ENCODE data around the gene NAB1. TPM values are rescaled to one million over a fixed set of nuclear protein-coding genes. Genes with fewer than 3 reads are reported as not detected.

NAB1 gene
- total RNA-seq (ENCODE audit: unreplicated experiment): 12.2 TPM
- long read RNA-seq: 0 reads

DNA sequence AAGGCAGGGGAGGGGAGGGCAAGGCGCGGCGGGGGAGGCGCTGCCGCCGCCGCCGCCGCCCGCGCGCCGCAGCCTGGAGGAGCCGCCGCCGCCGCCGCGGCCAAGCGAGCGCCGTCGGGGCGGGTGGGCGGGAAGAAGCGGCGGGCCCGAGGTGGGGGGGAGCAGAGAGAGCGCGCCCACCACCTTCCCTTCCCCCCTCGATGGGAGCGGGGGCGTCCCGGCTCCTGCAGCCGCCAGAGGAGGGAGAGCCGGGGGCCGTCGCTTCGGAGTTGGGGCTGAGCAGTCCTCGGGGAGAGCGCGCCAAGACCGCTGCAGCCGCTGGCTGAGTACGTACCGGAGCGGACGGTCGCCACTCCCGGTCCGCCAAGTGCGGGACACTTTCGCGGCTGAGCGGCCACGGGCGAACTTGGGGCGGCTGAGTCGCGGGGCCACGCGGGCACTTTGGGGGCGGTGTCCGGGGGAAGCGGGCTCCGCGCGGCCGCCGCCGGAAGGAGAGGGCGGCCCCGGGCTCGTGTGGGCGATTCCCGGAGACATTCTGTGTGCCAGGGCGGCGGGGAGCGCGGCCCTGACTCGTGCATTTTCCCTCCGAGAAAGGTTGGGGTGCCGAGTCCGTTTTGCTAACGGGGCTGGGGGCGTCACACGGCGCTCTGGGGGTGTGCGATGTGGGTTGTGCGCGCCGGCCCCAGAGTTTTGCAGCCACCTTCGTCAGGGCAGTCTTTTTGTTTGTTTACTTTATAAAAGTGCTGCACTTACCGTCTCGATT is at the start of gene NAB1:
TSS of gene NAB1 (plus strand) at position 49 of the 763 bp plus-strand sequence. CDS start 10,094 bp downstream, outside the sequence.
- TF ChIP-seq, protein P1, sequence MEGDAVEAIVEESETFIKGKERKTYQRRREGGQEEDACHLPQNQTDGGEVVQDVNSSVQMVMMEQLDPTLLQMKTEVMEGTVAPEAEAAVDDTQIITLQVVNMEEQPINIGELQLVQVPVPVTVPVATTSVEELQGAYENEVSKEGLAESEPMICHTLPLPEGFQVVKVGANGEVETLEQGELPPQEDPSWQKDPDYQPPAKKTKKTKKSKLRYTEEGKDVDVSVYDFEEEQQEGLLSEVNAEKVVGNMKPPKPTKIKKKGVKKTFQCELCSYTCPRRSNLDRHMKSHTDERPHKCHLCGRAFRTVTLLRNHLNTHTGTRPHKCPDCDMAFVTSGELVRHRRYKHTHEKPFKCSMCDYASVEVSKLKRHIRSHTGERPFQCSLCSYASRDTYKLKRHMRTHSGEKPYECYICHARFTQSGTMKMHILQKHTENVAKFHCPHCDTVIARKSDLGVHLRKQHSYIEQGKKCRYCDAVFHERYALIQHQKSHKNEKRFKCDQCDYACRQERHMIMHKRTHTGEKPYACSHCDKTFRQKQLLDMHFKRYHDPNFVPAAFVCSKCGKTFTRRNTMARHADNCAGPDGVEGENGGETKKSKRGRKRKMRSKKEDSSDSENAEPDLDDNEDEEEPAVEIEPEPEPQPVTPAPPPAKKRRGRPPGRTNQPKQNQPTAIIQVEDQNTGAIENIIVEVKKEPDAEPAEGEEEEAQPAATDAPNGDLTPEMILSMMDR (IDR thresholded peaks at IDR 0.05; ENCODE audit: partially characterized antibody, unreplicated experiment): no peak
- Mint-ChIP-seq H3K27ac (ENCODE audit: unreplicated experiment) (no peak within 1 kb of the TSS), H3K27me3 (ENCODE audit: unreplicated experiment) (peaks cover 9% of the 10 kb centered on the region), H3K4me3 (ENCODE audit: unreplicated experiment) (peak within 1 kb of the TSS; percentile 93), H3K9me3 (ENCODE audit: unreplicated experiment) (peaks cover 6% of the 10 kb centered on the region), H3K36me3 (ENCODE audit: unreplicated experiment) (no peaks in the 10 kb centered on the region), H3K4me1 (ENCODE audit: low read depth, unreplicated experiment) (peaks cover 4% of the 10 kb centered on the region)
- DNase-seq: peak; percentile 65

- no peaks in the 10 kb centered on the region for H3K36me3 Mint-ChIP-seq (ENCODE audit: unreplicated experiment)
Measured at GRCh38 chr2:190599546-190600220, 49.2 kb upstream of the NAB1 start.

DNA sequence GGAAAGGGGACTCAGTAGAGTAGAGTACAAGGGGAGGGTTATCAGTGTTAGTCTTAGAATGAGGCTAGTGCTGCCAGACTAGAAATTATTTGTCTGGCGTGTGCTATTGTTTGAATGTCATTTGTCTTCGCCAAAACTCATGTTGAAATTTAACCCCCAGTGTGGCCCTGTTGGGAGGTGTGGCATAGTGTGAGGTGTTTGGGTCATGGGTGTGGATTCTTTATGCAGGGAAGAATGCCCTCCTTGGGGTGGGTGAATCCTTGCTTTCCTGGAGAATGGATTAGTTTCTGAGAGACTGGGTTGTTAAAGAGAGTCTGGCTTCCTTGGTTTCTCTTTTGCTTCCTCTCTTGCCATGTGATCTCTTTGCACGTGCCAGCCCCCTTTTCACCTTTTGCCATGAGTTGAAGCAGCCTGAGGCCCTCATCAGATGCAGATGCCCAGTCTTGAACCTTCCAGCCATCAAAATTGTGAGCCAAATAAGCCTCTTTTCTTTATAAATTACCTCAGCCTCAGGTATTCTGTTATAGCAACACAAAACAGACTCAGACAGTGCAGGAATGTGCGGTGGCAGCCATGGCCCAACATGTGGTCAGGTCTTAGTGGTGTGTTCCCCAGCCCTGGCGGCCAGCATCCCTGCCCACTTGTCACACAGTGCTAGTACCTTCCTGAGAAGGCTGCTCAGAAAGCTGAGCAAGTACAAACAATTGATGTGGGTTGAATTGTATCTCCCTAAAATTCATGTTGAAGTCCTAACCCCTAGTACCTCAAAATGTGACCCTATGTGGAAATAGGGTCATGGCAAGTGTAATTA is 48.4 kb upstream of the NAB1 start:
- Mint-ChIP-seq H3K4me1 (ENCODE audit: low read depth, unreplicated experiment) (no peaks in the 10 kb centered on the region), H3K36me3 (ENCODE audit: unreplicated experiment) (no peaks in the 10 kb centered on the region), H3K4me3 (ENCODE audit: unreplicated experiment) (no peak overlapping the region), H3K27ac (ENCODE audit: unreplicated experiment) (no peak overlapping the region), H3K9me3 (ENCODE audit: unreplicated experiment) (peaks cover 3% of the 10 kb centered on the region), H3K27me3 (ENCODE audit: unreplicated experiment) (no peaks in the 10 kb centered on the region)
- TF ChIP-seq, protein P1 (IDR thresholded peaks at IDR 0.05; ENCODE audit: partially characterized antibody, unreplicated experiment): no peak
- DNase-seq: no peak

More at GRCh38 chr2:190599546-190600220, 49.2 kb upstream of the NAB1 start:
- Mint-ChIP-seq H3K4me3 (ENCODE audit: unreplicated experiment) (no peak overlapping the region), H3K9me3 (ENCODE audit: unreplicated experiment) (peaks cover 3% of the 10 kb centered on the region), H3K4me1 (ENCODE audit: low read depth, unreplicated experiment) (no peaks in the 10 kb centered on the region), H3K27me3 (ENCODE audit: unreplicated experiment) (no peaks in the 10 kb centered on the region), H3K27ac (ENCODE audit: unreplicated experiment) (no peak overlapping the region)
- no peak for DNase-seq
- TF ChIP-seq, protein P1 (IDR thresholded peaks at IDR 0.05; ENCODE audit: partially characterized antibody, unreplicated experiment): no peak

DNA sequence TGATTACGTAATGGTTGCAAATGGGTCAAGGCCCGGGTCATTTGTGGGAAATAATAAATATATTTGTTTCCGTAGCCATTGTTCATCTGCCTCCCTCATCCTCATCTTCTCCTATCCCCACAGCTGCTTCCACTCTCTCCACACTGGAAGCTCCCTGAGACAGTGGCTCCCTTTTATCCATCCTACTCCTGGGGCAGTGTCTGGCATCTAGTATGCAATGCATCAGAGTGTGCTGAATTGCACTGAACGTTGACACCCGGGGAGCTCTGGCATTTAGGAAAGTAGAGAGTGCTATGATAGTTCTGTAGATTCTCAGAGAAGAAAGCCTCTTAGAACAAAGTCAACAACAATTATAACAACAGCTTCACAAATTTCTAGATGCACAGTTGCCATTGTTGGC is 45.5 kb upstream of the NAB1 start:
- no peak for DNase-seq
- H3K27me3 Mint-ChIP-seq (ENCODE audit: unreplicated experiment): no peaks in the 10 kb centered on the region
- TF ChIP-seq, protein P1 (IDR thresholded peaks at IDR 0.05; ENCODE audit: partially characterized antibody, unreplicated experiment): no peak
- H3K9me3 Mint-ChIP-seq (ENCODE audit: unreplicated experiment): no peaks in the 10 kb centered on the region
- H3K4me3 Mint-ChIP-seq (ENCODE audit: unreplicated experiment): no peak overlapping the region
- H3K4me1 Mint-ChIP-seq (ENCODE audit: low read depth, unreplicated experiment): no peaks in the 10 kb centered on the region
- H3K36me3 Mint-ChIP-seq (ENCODE audit: unreplicated experiment): no peaks in the 10 kb centered on the region
- H3K27ac Mint-ChIP-seq (ENCODE audit: unreplicated experiment): no peak overlapping the region
